Ascending aorta (tissue), 2 donors: ENCODE data around the gene EFHB. TPM values are rescaled to one million over a fixed set of nuclear protein-coding genes. Genes with fewer than 3 reads are reported as not detected.

ENCODE experiments used
- DNase-seq, 2 donors: peaks; one replicate each; pipeline ENCODE4 v3.0.0-alpha.2; 2019; ENCODE audit warnings: low spot score in 2 of 2
- H3K27ac ChIP-seq, 2 donors: fragments of 200-600 bp; sonication (generic); one replicate each; pipeline ENCODE4 v1.5.1; 2016 to 2017; ENCODE audit warnings: mild to moderate bottlenecking in 1 of 2
- H3K27me3 ChIP-seq: fragments of 200-600 bp; sonication (generic); one replicate; pipeline ENCODE4 v1.5.1; 2017
- H3K36me3 ChIP-seq, 2 donors: fragments of 200-600 bp; sonication (generic); one replicate each; pipeline ENCODE4 v1.5.1; 2016
- H3K4me1 ChIP-seq, 2 donors: fragments of 200-600 bp; sonication (generic); one replicate each; pipeline ENCODE4 v1.5.1; 2016 to 2017; ENCODE audit warnings: mild to moderate bottlenecking in 1 of 2
- H3K4me3 ChIP-seq, 2 donors: fragments of 200-600 bp; sonication (generic); one replicate each; pipeline ENCODE4 v1.5.1; 2016 to 2017; ENCODE audit warnings: mild to moderate bottlenecking in 1 of 2
- H3K9me3 ChIP-seq, 2 donors: fragments of 200-600 bp; sonication (generic); one replicate each; pipeline ENCODE4 v1.5.1; 2016
- CTCF ChIP-seq, 3 experiments: fragments of 200-600 bp in 2 of 3; fragments of 450-650 bp in 1 of 3; sonication (generic) in 2 of 3; IDR thresholded peaks; one replicate each; pipeline ENCODE4 v1.5.1; 2016 to 2019; ENCODE audit warnings: antibody characterized with exemption in 3 of 3, mild to moderate bottlenecking in 1 of 3, moderate library complexity in 1 of 3
- intact Hi-C: fragments of 100-400 bp; cut with DNase I; formaldehyde crosslinking; loops from one replicate; pipeline ENCODE4 v1.15.1; 2023
- total RNA-seq: library from RNA; depleted of rRNA; stranded (reverse); fragments of >200 nt; gene quantifications from one replicate; pipeline ENCODE4 v1.1.0, GENCODE V29; 2016

The EFHB gene
- total RNA-seq, 1 donor from 2014 or later, result not detected

- Histone ChIP-seq H3K9me3 (no peaks in the 10 kb centered on the region), H3K4me1 (no peaks in the 10 kb centered on the region), H3K27ac (no peak overlapping the region), H3K36me3 (no peaks in the 10 kb centered on the region), H3K4me3 (no peak overlapping the region), H3K27me3 (peaks cover 3% of the 10 kb centered on the region)
- no peak for DNase-seq
- no peak for TF ChIP-seq CTCF (IDR thresholded peaks at IDR 0.05)
- intact Hi-C loops, result no loop called here
These were observed 4.2 kb upstream of the EFHB start for GRCh38 chr3:19938295-19938627.

GRCh38 chr3:19937459-19938294 lies 3.7 kb upstream of the EFHB start:
- no peaks in the 10 kb centered on the region for H3K9me3 ChIP-seq
- no peak for TF ChIP-seq CTCF (IDR thresholded peaks at IDR 0.05)
- H3K27me3 ChIP-seq, result peaks cover 4% of the 10 kb centered on the region
- intact Hi-C loops, result no loop called here
- no peaks in the 10 kb centered on the region for H3K36me3 ChIP-seq
- H3K4me3 ChIP-seq, result no peak overlapping the region
- no peak overlapping the region for H3K27ac ChIP-seq
- DNase-seq, result no peak
- no peaks in the 10 kb centered on the region for H3K4me1 ChIP-seq

GRCh38 chr3:19932422-19932821 lies 1.6 kb downstream of the EFHB start:
- no peak for DNase-seq
- Histone ChIP-seq H3K9me3 (no peaks in the 10 kb centered on the region), H3K27me3 (peaks cover 4% of the 10 kb centered on the region), H3K27ac (no peak overlapping the region), H3K4me1 (no peaks in the 10 kb centered on the region), H3K36me3 (no peaks in the 10 kb centered on the region), H3K4me3 (no peak overlapping the region)
- intact Hi-C loops, result no loop called here
- TF ChIP-seq CTCF (IDR thresholded peaks at IDR 0.05), result no peak

- no peak overlapping the region for H3K4me3 ChIP-seq
- H3K36me3 ChIP-seq, result no peaks in the 10 kb centered on the region
- intact Hi-C loops, result no loop called here
- H3K4me1 ChIP-seq, result no peaks in the 10 kb centered on the region
- no peak for DNase-seq
- H3K27me3 ChIP-seq, result peaks cover 4% of the 10 kb centered on the region
- no peaks in the 10 kb centered on the region for H3K9me3 ChIP-seq
- TF ChIP-seq CTCF (IDR thresholded peaks at IDR 0.05), result no peak
- no peak overlapping the region for H3K27ac ChIP-seq
These were observed 2.2 kb downstream of the EFHB start for GRCh38 chr3:19931767-19932188.

GRCh38 chr3:19931180-19931692 lies 2.8 kb downstream of the EFHB start:
- Histone ChIP-seq H3K27me3 (peaks cover 4% of the 10 kb centered on the region), H3K9me3 (no peaks in the 10 kb centered on the region), H3K4me1 (no peaks in the 10 kb centered on the region), H3K27ac (no peak overlapping the region), H3K36me3 (no peaks in the 10 kb centered on the region), H3K4me3 (no peak overlapping the region)
- DNase-seq, result no peak
- intact Hi-C loops, result no loop called here
- no peak for TF ChIP-seq CTCF (IDR thresholded peaks at IDR 0.05)
